ENCODE data around the gene SURF1. TPM values are rescaled to one million over a fixed set of nuclear protein-coding genes. Genes with fewer than 3 reads are reported as not detected.
"Not testable (repeated sequence)": the region's sequence is repeated elsewhere in the genome, so short reads cannot be mapped to it uniquely, and the experiment has no call there.

SURF1 gene
- polyA plus RNA-seq, 6 donors from 2014 or later, result 77.6 to 142 (median 94.1) TPM

DNA sequence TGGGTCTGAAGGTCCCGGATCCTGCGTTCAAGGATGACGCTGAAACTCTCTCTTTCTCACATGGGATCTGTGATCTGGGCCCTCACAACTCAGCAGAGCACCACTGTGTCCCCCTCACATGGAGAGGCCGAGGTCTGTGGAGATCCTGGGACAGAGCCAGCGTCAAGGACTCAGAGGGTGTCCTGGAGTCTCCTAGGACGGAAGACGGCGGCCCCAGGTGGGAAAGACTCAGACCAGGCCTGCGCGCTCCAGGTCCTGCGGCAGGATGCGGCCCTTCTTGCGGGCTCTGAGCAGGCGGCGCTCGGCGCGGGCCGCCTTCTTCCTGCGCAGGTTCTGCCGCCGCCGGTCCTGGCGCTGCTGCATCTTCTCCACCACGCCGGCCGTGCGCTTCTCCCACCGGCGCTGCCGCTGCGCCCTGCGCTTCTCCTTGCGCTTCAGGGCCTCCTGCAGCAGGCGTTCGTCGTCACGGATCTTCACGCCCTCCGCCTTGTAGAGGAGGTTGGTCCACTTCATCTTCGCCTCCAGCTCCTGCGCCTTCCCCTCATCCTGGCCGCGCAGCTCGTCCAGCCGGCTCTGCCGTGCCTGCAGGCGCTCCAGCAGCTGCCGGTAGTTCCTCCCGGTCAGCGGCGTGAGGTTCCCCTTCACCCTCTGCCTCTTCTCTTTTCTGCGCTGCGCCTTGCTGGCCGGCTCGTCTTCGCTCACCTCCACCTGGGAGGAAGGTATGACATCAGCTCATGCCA is 24.5 kb downstream of the SURF1 start:
- no peak for ATAC-seq (ENCODE audit: low read depth in 2 of 2)
- H3K27ac Mint-ChIP-seq, result peak overlapping the region in 2 of 6 donors; percentile 44 to 88
- H3K9me3 Mint-ChIP-seq, result no peaks in the 10 kb centered on the region
- no peaks in the 10 kb centered on the region for H3K27me3 Mint-ChIP-seq
- peaks cover 32 to 60% (median 51%) of the 10 kb centered on the region in 3 donors for H3K4me1 Mint-ChIP-seq
- H3K36me3 Mint-ChIP-seq, result peaks cover 0 to 7% of the 10 kb centered on the region in 2 donors
- no peak overlapping the region for H3K4me3 Mint-ChIP-seq
- no peak for DNase-seq

- ATAC-seq (ENCODE audit: low read depth in 2 of 2) (no peak), DNase-seq (no peak)
- peak overlapping the region in 1 of 8 donors; percentile 31 for H3K4me3 Mint-ChIP-seq
- H3K4me1 Mint-ChIP-seq, result peaks cover 32 to 54% (median 45%) of the 10 kb centered on the region in 3 donors
- H3K27ac Mint-ChIP-seq, result peak overlapping the region in 1 of 6 donors; percentile 58
- no peaks in the 10 kb centered on the region for H3K27me3 Mint-ChIP-seq
- H3K36me3 Mint-ChIP-seq, result peaks cover 0 to 7% of the 10 kb centered on the region in 2 donors
- no peaks in the 10 kb centered on the region for H3K9me3 Mint-ChIP-seq
Measured at GRCh38 chr9:133331221-133331620, 25.1 kb downstream of the SURF1 start.

DNA sequence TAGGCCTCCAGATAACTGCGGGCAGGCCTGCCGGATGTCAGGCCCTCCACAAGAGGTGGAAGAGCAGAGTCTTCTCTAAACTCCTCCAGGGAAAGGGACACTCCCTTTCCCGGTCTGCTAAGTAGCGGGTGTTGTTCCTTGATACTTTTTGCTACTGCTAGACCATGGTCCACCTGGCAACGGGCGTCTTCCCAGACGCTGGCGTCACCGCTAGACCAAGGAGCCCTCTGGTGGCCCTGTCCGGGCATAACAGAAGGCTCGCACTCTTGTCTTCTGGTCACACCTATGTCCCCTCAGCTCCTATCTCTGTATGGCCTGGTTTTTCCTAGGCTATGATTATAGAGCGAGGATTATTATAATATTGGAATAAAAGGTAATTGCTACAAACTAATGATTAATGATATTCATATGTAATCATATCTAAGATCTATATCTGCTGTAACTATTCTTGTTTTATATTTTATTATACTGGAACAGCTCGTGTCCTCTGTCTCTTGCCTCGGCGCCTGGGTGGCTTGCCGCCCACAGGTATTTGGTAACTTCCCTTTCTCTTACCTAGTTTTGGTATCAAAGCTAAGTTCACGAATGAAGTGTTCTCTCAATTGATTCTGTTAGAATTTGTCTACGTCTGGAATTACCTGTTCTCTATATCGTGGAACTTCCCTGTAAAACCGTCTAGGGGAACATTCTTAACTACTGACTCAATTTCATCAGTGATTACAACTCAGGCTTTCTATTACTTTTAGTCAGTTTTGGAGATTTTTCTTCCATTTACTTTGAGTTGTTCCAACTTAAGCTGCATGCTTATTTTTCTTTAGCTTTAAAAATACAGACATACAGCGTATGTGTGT is 26.8 kb downstream of the SURF1 start:
- H3K27me3 Mint-ChIP-seq; DNase-seq; H3K36me3 Mint-ChIP-seq; H3K9me3 Mint-ChIP-seq; H3K4me3 Mint-ChIP-seq; ATAC-seq (ENCODE audit: low read depth in 2 of 2): not testable (repeated sequence)
- Mint-ChIP-seq H3K27ac (peak overlapping the region in 3 of 6 donors; percentile 19 to 65 (median 24)), H3K4me1 (peaks cover 21 to 38% (median 32%) of the 10 kb centered on the region in 3 donors)

- peaks cover 19 to 27% (median 22%) of the 10 kb centered on the region in 3 donors for H3K4me1 Mint-ChIP-seq
- H3K9me3 Mint-ChIP-seq, result no peaks in the 10 kb centered on the region
- peaks cover 0 to 7% of the 10 kb centered on the region in 2 donors for H3K36me3 Mint-ChIP-seq
- no peaks in the 10 kb centered on the region for H3K27me3 Mint-ChIP-seq
- no peak overlapping the region for H3K4me3 Mint-ChIP-seq
- no peak for ATAC-seq (ENCODE audit: low read depth in 2 of 2)
- H3K27ac Mint-ChIP-seq, result peak overlapping the region in 3 of 6 donors; percentile 19 to 68 (median 44)
- DNase-seq, result no peak
Measured at GRCh38 chr9:133327834-133328484, 28.3 kb downstream of the SURF1 start.

DNA sequence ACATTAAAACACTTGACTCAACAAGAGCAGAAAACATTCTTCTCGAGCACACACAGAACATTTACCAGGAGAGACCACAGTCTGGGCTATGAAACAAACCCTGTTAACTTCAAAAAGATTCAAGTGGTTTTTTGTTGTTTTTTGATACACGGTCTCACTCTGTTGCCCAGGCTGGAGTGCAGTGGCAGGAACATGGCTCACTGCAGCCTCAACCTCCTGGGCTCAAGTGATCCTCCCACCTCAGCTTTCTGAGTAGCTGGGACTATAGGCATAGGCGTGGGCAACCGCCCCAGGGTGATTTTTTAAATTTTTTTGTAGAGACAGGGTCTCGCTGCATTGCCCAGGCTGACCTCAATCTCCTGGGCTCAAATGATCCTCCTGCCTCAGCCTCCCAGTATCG is 29.3 kb downstream of the SURF1 start:
- not testable (repeated sequence) for DNase-seq; H3K4me3 Mint-ChIP-seq; ATAC-seq (ENCODE audit: low read depth in 2 of 2); H3K27me3 Mint-ChIP-seq; H3K36me3 Mint-ChIP-seq; H3K9me3 Mint-ChIP-seq
- Mint-ChIP-seq H3K4me1 (peaks cover 16 to 22% (median 20%) of the 10 kb centered on the region in 3 donors), H3K27ac (peak overlapping the region in 1 of 6 donors; percentile 11)

GRCh38 chr9:133323991-133324703 is 32.1 kb downstream of the SURF1 start:
- Mint-ChIP-seq H3K36me3 (no peaks in the 10 kb centered on the region), H3K27ac (peak overlapping the region in 1 of 6 donors; percentile 93), H3K9me3 (no peaks in the 10 kb centered on the region), H3K4me1 (peaks cover 1 to 13% (median 12%) of the 10 kb centered on the region in 3 donors), H3K27me3 (peaks cover 0 to 4% (median 0%) of the 10 kb centered on the region in 3 donors), H3K4me3 (no peak overlapping the region)
- DNase-seq, result no peak
- ATAC-seq (ENCODE audit: low read depth in 2 of 2), result no peak

GRCh38 chr9:133323211-133323610 is 33.1 kb downstream of the SURF1 start:
- Mint-ChIP-seq H3K36me3 (no peaks in the 10 kb centered on the region), H3K4me3 (no peak overlapping the region), H3K9me3 (no peaks in the 10 kb centered on the region), H3K4me1 (peaks cover 0 to 8% (median 3%) of the 10 kb centered on the region in 3 donors), H3K27ac (no peak overlapping the region), H3K27me3 (peaks cover 0 to 4% (median 0%) of the 10 kb centered on the region in 3 donors)
- ATAC-seq (ENCODE audit: low read depth in 2 of 2) (no peak), DNase-seq (no peak)

DNA sequence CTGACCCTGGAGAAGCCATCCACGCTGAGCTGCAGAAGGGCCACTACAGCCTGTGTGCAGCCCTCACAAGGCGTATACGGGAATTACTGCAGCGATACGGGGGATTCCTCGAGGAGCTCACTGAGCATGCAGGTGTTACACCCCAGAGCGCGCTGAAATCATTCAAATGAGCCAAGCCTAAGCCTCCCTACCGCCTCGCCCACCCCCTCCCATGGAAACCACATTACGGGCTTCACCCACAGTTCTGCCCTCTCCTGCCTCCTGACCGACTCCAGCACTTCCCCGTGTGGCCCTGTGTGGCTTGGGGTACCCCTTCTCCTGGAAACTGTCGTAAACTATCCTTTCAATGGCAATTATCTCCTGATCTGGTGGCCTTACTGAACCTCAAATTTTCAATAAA is 33.6 kb downstream of the SURF1 start:
- Mint-ChIP-seq H3K4me1 (peaks cover 0 to 3% (median 3%) of the 10 kb centered on the region in 3 donors), H3K27ac (no peak overlapping the region), H3K9me3 (no peaks in the 10 kb centered on the region), H3K27me3 (peaks cover 0 to 8% (median 0%) of the 10 kb centered on the region in 3 donors), H3K4me3 (no peak overlapping the region), H3K36me3 (no peaks in the 10 kb centered on the region)
- DNase-seq (no peak), ATAC-seq (ENCODE audit: low read depth in 2 of 2) (no peak)

DNA sequence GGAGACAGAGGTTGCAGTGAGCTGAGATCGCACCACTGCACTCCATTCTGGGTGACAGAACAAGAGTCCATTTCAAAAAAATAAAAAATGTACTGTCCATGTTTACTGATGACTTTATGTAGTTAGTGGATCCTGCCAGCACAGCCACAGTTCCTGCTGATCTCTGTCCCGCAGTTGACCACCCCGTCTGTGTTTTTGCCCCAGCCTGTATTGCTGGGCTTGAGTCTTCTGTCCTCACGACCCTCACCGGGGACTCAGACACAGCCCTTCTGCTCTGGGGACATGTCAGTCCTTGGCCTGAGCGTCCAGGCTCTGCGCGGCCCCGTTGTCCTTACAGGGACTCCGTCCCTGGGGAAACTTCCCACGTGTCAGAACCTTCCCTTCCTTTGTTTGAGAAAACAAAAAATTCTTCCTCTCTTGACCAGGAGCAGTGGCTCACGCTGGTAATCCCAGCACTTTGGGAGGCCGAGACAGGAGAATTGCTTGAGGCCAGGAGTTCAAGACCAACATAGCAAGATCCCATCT is 34.8 kb downstream of the SURF1 start:
- peak overlapping the region in 1 of 6 donors; percentile 63 for H3K27ac Mint-ChIP-seq
- H3K4me1 Mint-ChIP-seq, result peaks cover 0 to 3% (median 0%) of the 10 kb centered on the region in 3 donors
- ATAC-seq (ENCODE audit: low read depth in 2 of 2) (no peak), DNase-seq (no peak)
- H3K36me3 Mint-ChIP-seq, result no peaks in the 10 kb centered on the region
- H3K4me3 Mint-ChIP-seq, result no peak overlapping the region
- H3K27me3 Mint-ChIP-seq, result peaks cover 0 to 19% (median 8%) of the 10 kb centered on the region in 3 donors
- no peaks in the 10 kb centered on the region for H3K9me3 Mint-ChIP-seq

- Mint-ChIP-seq H3K9me3 (peaks cover 0 to 2% (median 0%) of the 10 kb centered on the region in 7 donors), H3K27ac (no peak overlapping the region), H3K36me3 (no peaks in the 10 kb centered on the region), H3K27me3 (peaks cover 4 to 22% (median 11%) of the 10 kb centered on the region in 3 donors), H3K4me3 (no peak overlapping the region), H3K4me1 (peaks cover 0 to 3% (median 0%) of the 10 kb centered on the region in 3 donors)
- ATAC-seq (ENCODE audit: low read depth in 2 of 2), result no peak
- no peak for DNase-seq
Measured at GRCh38 chr9:133320421-133320881, 35.8 kb downstream of the SURF1 start.

- H3K27me3 Mint-ChIP-seq, result peaks cover 4 to 22% (median 11%) of the 10 kb centered on the region in 3 donors
- ATAC-seq (ENCODE audit: low read depth in 2 of 2); H3K36me3 Mint-ChIP-seq; H3K4me3 Mint-ChIP-seq; H3K4me1 Mint-ChIP-seq; H3K9me3 Mint-ChIP-seq; H3K27ac Mint-ChIP-seq; DNase-seq: not testable (repeated sequence)
Measured at GRCh38 chr9:133317551-133317950, 38.7 kb downstream of the SURF1 start.

DNA sequence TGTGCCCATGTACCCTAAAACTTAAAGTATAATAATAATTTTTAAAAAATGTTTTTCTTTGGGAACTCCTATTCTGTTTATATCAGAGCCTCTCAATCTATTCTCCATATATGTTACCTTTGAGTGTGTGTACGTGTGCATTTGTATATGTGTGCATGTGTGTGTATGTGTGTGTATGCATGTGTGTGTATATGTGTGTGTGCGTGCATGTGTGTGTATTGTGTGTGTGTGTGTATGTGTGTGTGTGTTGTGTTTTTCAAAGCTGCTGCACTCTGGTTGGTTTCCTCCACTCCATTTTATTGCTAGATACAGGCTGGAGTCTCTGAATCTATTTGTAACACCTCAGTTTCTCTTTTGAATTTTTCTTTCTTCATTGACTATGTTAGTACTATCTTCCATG is 40.3 kb downstream of the SURF1 start:
- no peak for DNase-seq
- Mint-ChIP-seq H3K27me3 (peaks cover 4 to 18% (median 11%) of the 10 kb centered on the region in 3 donors), H3K9me3 (peaks cover 0 to 2% (median 0%) of the 10 kb centered on the region in 7 donors), H3K4me3 (no peak overlapping the region), H3K4me1 (no peaks in the 10 kb centered on the region), H3K27ac (peak overlapping the region in 1 of 6 donors; percentile 24), H3K36me3 (no peaks in the 10 kb centered on the region)
- no peak for ATAC-seq (ENCODE audit: low read depth in 2 of 2)
